ENCODE measurements around the gene STAT2. TPM values are rescaled to one million over a fixed set of nuclear protein-coding genes. Genes with fewer than 3 reads are reported as not detected.
"Not testable (repeated sequence)": the region's sequence is repeated elsewhere in the genome, so short reads cannot be mapped to it uniquely, and the experiment has no call there.

STAT2 gene
- total RNA-seq, 1 experiment from 2014 or later = 30.6 TPM

- DNase-seq (ENCODE audit: low spot score) = no peak
Observed at GRCh38 chr12:56330936-56331490, 28.9 kb downstream of the STAT2 start.

- no peak for DNase-seq (ENCODE audit: low spot score)
Observed at GRCh38 chr12:56326533-56326932, 33.4 kb downstream of the STAT2 start.

- no peak for DNase-seq (ENCODE audit: low spot score)
Observed at GRCh38 chr12:56326126-56326525, 33.8 kb downstream of the STAT2 start.

- DNase-seq (ENCODE audit: low spot score) = no peak
Observed at GRCh38 chr12:56324206-56324605, 35.7 kb downstream of the STAT2 start.

GRCh38 chr12:56321610-56322009 is 38.3 kb downstream of the STAT2 start:
- DNase-seq (ENCODE audit: low spot score) = not testable (repeated sequence)

GRCh38 chr12:56321027-56321426 is 38.9 kb downstream of the STAT2 start:
- DNase-seq (ENCODE audit: low spot score) = no peak

- DNase-seq (ENCODE audit: low spot score) = no peak
Observed at GRCh38 chr12:56317675-56318074, 42.2 kb downstream of the STAT2 start.

- peak; percentile 97 for DNase-seq (ENCODE audit: low spot score)
Observed at GRCh38 chr12:56315622-56316473, 44.1 kb downstream of the STAT2 start, which contains the start of gene CNPY2. Gene CNPY2 (minus strand): TSS chr12:56315988. CDS start chr12:56315217, 771 bp downstream.

- peak; percentile 51 for DNase-seq (ENCODE audit: low spot score)
Observed at GRCh38 chr12:56315249-56315621, 44.7 kb downstream of the STAT2 start.

GRCh38 chr12:56311003-56311402 is 48.9 kb downstream of the STAT2 start:
- DNase-seq (ENCODE audit: low spot score) = no peak

- no peak for DNase-seq (ENCODE audit: low spot score)
Observed at GRCh38 chr12:56308714-56309113, 51.2 kb downstream of the STAT2 start.

- no peak for DNase-seq (ENCODE audit: low spot score)
Observed at GRCh38 chr12:56307221-56307965, 52.5 kb downstream of the STAT2 start.

- DNase-seq (ENCODE audit: low spot score) = no peak
Observed at GRCh38 chr12:56304872-56305590, 54.9 kb downstream of the STAT2 start.

- no peak for DNase-seq (ENCODE audit: low spot score)
Observed at GRCh38 chr12:56304276-56304675, 55.6 kb downstream of the STAT2 start.

GRCh38 chr12:56300644-56301464 is 59.1 kb downstream of the STAT2 start:
- no peak for DNase-seq (ENCODE audit: low spot score)

GRCh38 chr12:56299853-56300643 is 59.9 kb downstream of the STAT2 start, which contains the start of gene CS:
Gene CS (minus strand): TSS chr12:56300330. CDS start chr12:56300201, 129 bp downstream.
- DNase-seq (ENCODE audit: low spot score) = peak; percentile 98

GRCh38 chr12:56299308-56299852 is 60.5 kb downstream of the STAT2 start:
- peak; percentile 65 for DNase-seq (ENCODE audit: low spot score)

GRCh38 chr12:56298828-56299227 is 61.1 kb downstream of the STAT2 start:
- DNase-seq (ENCODE audit: low spot score) = no peak

GRCh38 chr12:56297400-56297799 is 62.5 kb downstream of the STAT2 start:
- DNase-seq (ENCODE audit: low spot score) = no peak

- DNase-seq (ENCODE audit: low spot score) = no peak
Observed at GRCh38 chr12:56296295-56296694, 63.6 kb downstream of the STAT2 start.
